GM21360 (cell line): ENCODE data around the gene PPBP.
"Not testable (repeated sequence)": the region's sequence is repeated elsewhere in the genome, so short reads cannot be mapped to it uniquely, and the experiment has no call there.

ENCODE experiments used
- ATAC-seq: cut with Tn5 transposase; IDR thresholded peaks from one replicate; pipeline ENCODE4 v1.9.1; 2021; ENCODE audit warnings: mild to moderate bottlenecking, moderate library complexity; ENCODE audit not compliant: unreplicated experiment

PPBP gene

DNA sequence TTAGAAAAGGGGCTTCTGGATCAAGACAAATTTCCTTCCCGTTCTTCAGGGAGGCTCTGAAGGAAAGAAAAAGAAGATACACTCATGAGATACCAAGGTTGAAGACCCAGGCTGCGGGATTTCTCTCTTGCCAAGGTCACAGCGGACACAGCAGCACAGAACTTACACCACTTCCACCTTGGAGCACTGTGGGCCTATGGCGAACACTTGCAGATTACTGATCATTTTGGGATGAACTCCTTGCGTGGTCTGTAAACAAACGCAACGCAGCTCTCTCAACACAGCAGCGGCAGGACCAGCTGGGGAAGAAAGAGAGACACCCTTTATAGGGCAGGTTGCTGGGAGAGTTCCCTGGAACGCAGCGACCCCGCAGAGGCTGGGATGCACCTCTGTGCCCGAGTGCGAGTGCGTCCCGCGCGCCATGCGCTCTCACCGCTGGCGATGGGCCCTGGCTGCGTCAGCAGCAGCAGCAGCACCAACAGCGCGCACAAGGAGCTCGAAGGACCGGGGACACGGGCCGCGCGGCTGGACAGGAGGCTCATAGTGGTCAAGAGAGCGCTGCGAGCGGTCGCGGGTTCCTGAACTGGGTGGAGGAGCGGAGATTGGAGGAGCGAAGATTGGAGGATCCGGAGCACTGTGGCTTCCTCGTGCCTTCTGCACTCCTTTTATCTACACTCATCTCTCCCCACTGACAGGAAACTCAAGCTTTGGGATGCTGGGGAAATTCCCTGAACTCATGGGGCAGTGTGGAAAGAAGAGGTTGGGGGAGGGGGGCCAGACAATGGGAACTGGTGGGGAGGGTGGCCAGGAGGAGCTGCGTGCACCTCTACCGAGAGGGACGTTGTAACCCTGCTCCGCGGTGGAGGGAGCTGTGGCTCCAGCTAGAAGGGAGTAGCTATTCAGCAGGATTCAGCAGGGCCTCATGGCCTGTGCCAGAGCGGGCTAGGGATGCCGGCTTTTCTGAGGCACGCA is 10.3 kb upstream of the PPBP start, which contains the start of gene CXCL5:
Gene CXCL5 (minus strand): TSS at position 638 of the 972 bp plus-strand sequence. CDS start 96 bp downstream, at position 542.
- ATAC-seq, result no peak

DNA sequence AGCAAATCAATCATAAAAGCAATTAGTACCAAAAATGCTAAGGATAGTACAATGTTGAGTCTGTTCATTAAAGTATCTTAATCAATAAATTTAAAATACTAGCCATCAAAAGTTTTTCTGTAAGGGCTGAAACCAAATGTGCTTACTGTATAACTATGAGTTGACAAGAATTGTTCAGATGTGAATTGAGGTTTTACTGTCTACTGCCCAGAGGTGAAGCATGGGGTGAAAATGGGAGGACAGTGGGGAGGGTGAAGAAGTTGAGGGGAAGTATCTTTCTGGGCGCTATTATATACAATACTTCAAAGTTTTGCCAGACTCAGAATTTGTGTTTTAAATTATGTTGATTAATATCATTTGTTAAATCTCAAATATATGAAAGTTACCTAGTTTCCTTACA is 4.1 kb upstream of the PPBP start:
- ATAC-seq, result no peak

- no peak for ATAC-seq
Observed at GRCh38 chr4:73991742-73992000, 3.7 kb upstream of the PPBP start.

DNA sequence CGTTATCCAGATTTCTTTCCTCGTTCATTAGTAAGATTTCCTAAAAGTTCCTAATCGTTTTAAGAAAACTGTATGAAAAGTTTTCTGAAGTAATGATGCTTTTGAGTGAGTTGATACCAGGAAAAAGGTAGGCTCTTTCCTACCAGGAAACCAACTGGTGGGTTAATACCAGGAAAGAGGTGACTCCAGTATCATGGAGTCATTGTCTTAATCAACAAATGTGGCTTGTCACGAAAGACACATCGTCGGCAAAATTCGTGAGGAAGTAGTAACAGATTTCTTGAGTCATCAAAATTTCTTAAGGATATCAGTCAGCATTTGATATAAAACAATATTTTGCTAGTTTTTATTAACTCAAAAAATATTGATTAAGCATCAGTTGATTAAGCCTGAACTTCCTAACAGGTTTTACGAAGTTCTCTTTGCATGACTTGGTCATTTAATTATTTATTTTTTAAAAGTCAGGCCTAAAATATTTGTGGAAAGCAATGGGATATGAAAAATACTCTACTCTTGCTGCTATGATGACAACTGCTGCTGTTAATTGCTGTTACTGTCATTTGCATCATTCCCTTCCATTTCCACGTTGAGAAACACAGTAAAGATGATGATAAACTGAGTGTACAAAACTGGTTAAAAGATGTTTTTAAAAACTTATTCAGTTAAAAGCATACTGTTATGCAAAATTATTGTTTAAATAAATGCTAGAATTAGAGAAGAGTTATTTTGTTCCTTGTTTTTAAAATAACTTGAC is 3.2 kb upstream of the PPBP start:
- ATAC-seq, result no peak

- ATAC-seq, result no peak
Observed at GRCh38 chr4:73989928-73990327, 1.9 kb upstream of the PPBP start.

DNA sequence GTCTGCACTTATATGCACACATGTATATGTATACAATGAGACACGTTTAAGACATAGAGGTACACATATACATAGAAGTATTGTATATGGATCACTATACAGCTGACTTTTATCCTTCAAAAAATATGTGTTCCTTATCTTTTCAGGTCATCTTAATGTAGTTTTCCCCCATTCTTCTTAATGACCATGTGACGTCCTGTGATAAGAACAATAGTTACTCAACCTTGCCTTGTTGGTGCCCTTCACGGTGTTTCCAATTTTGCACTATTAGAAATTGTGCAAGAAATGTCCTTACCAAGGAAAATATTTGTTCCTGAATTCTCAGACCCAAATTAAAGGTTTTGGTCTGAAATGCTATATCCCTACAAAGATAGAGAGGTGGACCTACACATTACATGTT is 1.0 kb upstream of the PPBP start:
- ATAC-seq, result no peak

GRCh38 chr4:73985528-73985852 is 2.5 kb downstream of the PPBP start:
- ATAC-seq, result no peak

GRCh38 chr4:73984736-73985527 is 3.1 kb downstream of the PPBP start:
- ATAC-seq, result no peak

- not testable (repeated sequence) for ATAC-seq
Observed at GRCh38 chr4:73981175-73981574, 6.8 kb downstream of the PPBP start.

- no peak for ATAC-seq
Observed at GRCh38 chr4:73979407-73979957, 8.5 kb downstream of the PPBP start.

- ATAC-seq, result no peak
Observed at GRCh38 chr4:73978886-73979285, 9.1 kb downstream of the PPBP start.

DNA sequence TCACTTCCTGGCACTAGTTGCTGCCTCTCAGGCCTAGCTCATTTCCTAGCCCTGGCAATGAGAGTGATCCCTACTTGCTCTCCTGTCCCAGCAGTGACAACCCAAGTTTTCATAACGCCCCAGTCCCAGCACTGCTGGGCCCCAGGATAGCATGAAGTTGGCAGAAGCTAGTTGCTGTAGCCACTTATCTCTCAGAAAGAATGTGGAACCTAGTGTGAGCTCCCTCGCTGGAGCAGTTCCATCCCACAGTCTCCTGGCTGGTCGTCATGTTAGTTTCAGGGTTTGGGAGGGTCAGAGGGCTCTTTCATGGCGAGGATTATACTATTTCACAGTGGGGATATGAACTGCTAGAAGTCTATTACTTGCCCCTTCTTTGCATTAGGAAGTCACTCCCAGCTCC is 11.3 kb downstream of the PPBP start:
- ATAC-seq, result no peak

- ATAC-seq, result no peak
Observed at GRCh38 chr4:73976217-73976616, 11.8 kb downstream of the PPBP start.

GRCh38 chr4:73974352-73974751 is 13.6 kb downstream of the PPBP start:
- ATAC-seq, result no peak

- no peak for ATAC-seq
Observed at GRCh38 chr4:73970945-73971344, 17.0 kb downstream of the PPBP start.

GRCh38 chr4:73970011-73970410 is 18.0 kb downstream of the PPBP start:
- ATAC-seq, result no peak

DNA sequence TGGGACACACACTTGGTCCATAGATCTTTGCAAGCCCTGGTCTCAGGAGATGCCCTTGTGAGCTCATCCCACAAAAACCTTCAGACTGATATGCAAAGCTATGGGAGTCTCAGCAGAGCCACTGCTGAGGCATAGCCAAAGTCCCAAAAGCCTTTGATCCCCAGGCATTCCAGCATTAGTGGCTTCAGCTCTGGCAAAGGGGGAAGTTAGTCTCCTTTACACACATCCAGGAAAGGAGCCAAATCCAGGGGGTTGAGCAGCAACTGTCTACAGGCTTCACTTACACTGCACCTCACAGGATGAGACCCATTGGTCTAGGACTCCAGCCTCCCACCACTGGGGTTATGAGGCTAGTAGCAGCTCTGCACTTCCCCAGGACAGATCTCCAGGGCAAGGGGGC is 20.1 kb downstream of the PPBP start:
- no peak for ATAC-seq

- ATAC-seq, result no peak
Observed at GRCh38 chr4:73964862-73965611, 23.0 kb downstream of the PPBP start.

GRCh38 chr4:73962724-73963123 is 25.3 kb downstream of the PPBP start:
- ATAC-seq, result no peak

DNA sequence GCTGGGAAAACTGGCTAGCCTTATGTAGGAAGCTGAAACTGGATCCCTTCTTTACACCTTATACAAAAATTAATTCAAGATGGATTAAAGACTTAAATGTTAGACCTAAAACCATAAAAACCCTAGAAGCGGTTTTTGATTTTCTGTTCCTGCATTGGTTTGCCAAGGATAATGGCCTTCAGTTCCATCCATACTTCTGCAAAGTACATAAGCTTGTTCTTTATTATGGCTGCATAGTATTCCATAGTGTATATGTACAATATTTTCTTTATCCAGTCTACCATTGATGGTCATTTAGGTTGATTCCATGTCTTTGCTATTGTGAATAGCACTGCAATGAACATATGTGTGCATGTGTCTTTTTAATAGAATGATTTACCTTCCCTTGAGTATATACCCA is 28.9 kb downstream of the PPBP start:
- not testable (repeated sequence) for ATAC-seq
